Activated CD4-positive, alpha-beta T cell treated with anti-CD3 and anti-CD28 coated beads, Interleukin-2, amount 50 U/mL, for 1 hour (primary cell): Measurements from ENCODE around the gene SLC22A12.
A peak's percentile ranks its signal among the peaks of the same experiment; 100 is the strongest.
"Not testable (repeated sequence)": the region's sequence is repeated elsewhere in the genome, so short reads cannot be mapped to it uniquely, and the experiment has no call there.

Experiments
- DNase-seq: peaks from one replicate; pipeline ENCODE4 v3.0.0-alpha.2; 2020

The SLC22A12 gene

GRCh38 chr11:64590763-64591221 is at the start of gene SLC22A12:
Gene SLC22A12 (plus strand): TSS chr11:64591220. CDS start chr11:64591557, 337 bp downstream.
- no peak for DNase-seq

GRCh38 chr11:64542172-64543125 is 48.6 kb upstream of the SLC22A12 start:
- DNase-seq: no peak

- DNase-seq: no peak
Observed at GRCh38 chr11:64543818-64544217, 47.2 kb upstream of the SLC22A12 start.

- DNase-seq: no peak
Observed at GRCh38 chr11:64544616-64545296, 46.3 kb upstream of the SLC22A12 start.

- no peak for DNase-seq
Observed at GRCh38 chr11:64545619-64546018, 45.4 kb upstream of the SLC22A12 start.

GRCh38 chr11:64546176-64546575 is 44.8 kb upstream of the SLC22A12 start:
- no peak for DNase-seq

- DNase-seq: no peak
Observed at GRCh38 chr11:64546600-64546999, 44.4 kb upstream of the SLC22A12 start.

- no peak for DNase-seq
Observed at GRCh38 chr11:64549969-64550368, 41.1 kb upstream of the SLC22A12 start.

- peak; percentile 55 for DNase-seq
Observed at GRCh38 chr11:64553554-64554201, 37.3 kb upstream of the SLC22A12 start.

- DNase-seq: no peak
Observed at GRCh38 chr11:64556044-64556720, 34.8 kb upstream of the SLC22A12 start.

- no peak for DNase-seq
Observed at GRCh38 chr11:64556721-64557250, 34.2 kb upstream of the SLC22A12 start.

- DNase-seq: no peak
Observed at GRCh38 chr11:64558065-64558745, 32.8 kb upstream of the SLC22A12 start.

- DNase-seq: no peak
Observed at GRCh38 chr11:64558869-64559268, 32.2 kb upstream of the SLC22A12 start.

GRCh38 chr11:64559351-64560138 is 31.5 kb upstream of the SLC22A12 start:
- DNase-seq: no peak

GRCh38 chr11:64560139-64560771 is 30.8 kb upstream of the SLC22A12 start:
- no peak for DNase-seq

- DNase-seq: no peak
Observed at GRCh38 chr11:64560941-64561340, 30.1 kb upstream of the SLC22A12 start.

- DNase-seq: not testable (repeated sequence)
Observed at GRCh38 chr11:64561429-64561828, 29.6 kb upstream of the SLC22A12 start.

- DNase-seq: no peak
Observed at GRCh38 chr11:64561984-64562722, 28.9 kb upstream of the SLC22A12 start.

- DNase-seq: no peak
Observed at GRCh38 chr11:64562723-64563351, 28.2 kb upstream of the SLC22A12 start.
